ENCODE results near the gene MAGEA2.
"Not testable (repeated sequence)": the region's sequence is repeated elsewhere in the genome, so short reads cannot be mapped to it uniquely, and the experiment has no call there.

MAGEA2 gene

DNA sequence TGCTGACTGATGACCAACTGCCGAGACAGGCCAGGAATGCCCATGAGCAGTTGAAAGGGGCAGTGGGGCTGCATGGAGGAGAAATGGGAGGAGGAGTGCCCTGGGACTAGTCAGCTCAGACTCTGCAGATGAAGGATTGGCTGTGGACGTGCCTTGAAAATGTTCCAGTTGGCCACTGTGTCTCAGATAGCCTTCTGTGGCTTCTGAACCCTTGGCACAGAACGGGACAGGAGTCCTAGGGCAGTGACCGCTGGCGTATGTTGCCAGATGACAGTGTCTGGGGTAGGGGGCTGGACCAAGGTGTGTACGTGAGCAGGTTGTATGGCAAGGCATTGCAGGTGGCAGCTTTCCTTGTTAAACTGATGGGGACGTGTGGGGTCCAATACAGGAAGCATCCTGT, 47.1 kb downstream of the MAGEA2 start:
- DNase-seq (ENCODE audit: low read depth) = not testable (repeated sequence)

- not testable (repeated sequence) for DNase-seq (ENCODE audit: low read depth)
These were observed 53.3 kb downstream of the MAGEA2 start for GRCh38 chrX:152700390-152700789.

All from fibroblast of gingiva (primary cell).